AG04450 (cell line): ENCODE results near the gene GPR137. TPM values are rescaled to one million over a fixed set of nuclear protein-coding genes. Genes with fewer than 3 reads are reported as not detected.
A peak's percentile ranks its signal among the peaks of the same experiment; 100 is the strongest.

Experiments
- CTCF ChIA-PET: fragments of 300-600, 350-600 bp; formaldehyde crosslinking; extraction: SDS; loops from one replicate; lab custom pipeline; 2022; ENCODE audit warnings: antibody characterized with exemption, inconsistent platforms; lab: Charles Lee
- POLR2A ChIA-PET: fragments of 350-600 bp; formaldehyde crosslinking; extraction: SDS; loops from one replicate; lab custom pipeline; 2021; ENCODE audit warnings: antibody characterized with exemption, inconsistent platforms; lab: Yijun Ruan, JAX
- DNase-seq: peaks from one replicate; pipeline ENCODE4 v3.0.0-alpha.2; 2011; ENCODE audit warnings: low read depth, low spot score
- H3K27ac ChIP-seq: one replicate; pipeline ENCODE4 v1.5.1; 2012; ENCODE audit warnings: low read depth, low read length, control low read depth
- H3K27me3 ChIP-seq: one replicate; pipeline ENCODE4 v1.6.0; 2012; ENCODE audit warnings: low read length; ENCODE audit not compliant: control insufficient read depth, insufficient read depth
- H3K4me3 ChIP-seq: 2 replicates; pipeline ENCODE4 v1.5.1; 2011; ENCODE audit warnings: mild to moderate bottlenecking, low read depth, low read length, control low read depth
- H3K9me3 ChIP-seq: 2 replicates; pipeline ENCODE4 v1.5.1; 2012; ENCODE audit warnings: low read length; ENCODE audit not compliant: control insufficient read depth, insufficient read depth
- CTCF ChIP-seq: IDR thresholded peaks from 2 replicates; pipeline ENCODE4 v1.5.1; 2011; ENCODE audit warnings: low read depth, low read length, control low read depth, inconsistent platforms
- polyA plus RNA-seq: library from polyadenylated mRNA; depleted of rRNA; stranded (reverse); fragments of >200 nt; gene quantifications from 2 replicates; pipeline ENCODE4 v1.2.3, GENCODE V29; 2011

GPR137 gene
- polyA plus RNA-seq, 1 experiment: 12.4 TPM

DNA sequence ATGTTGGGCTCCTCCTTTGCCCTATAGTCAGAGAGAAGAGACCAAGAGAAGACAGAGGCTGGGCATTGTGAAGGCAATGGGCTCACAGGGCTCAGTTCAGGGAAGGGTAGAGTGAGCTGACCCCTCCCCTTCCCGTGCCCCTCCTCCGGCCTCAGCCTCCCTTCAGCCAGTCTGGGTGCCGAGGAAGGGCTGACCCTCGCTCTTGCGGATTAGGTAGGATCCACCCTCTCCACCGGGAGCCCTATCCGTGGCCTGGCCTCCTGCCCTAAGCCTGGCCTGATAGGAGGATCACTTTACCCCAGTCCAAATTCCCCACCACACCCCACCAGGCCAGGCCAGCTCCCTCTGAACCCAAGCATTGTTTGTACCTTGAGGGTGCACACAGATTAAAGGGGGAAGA, 37.1 kb upstream of the GPR137 start:
- Histone ChIP-seq H3K4me3 (no peak overlapping the region), H3K27ac (no peak overlapping the region), H3K27me3 (no peaks in the 10 kb centered on the region), H3K9me3 (no peaks in the 10 kb centered on the region)
- POLR2A ChIA-PET: no interaction called here
- CTCF ChIA-PET: no interaction called here
- no peak for DNase-seq
- TF ChIP-seq CTCF: no peak

DNA sequence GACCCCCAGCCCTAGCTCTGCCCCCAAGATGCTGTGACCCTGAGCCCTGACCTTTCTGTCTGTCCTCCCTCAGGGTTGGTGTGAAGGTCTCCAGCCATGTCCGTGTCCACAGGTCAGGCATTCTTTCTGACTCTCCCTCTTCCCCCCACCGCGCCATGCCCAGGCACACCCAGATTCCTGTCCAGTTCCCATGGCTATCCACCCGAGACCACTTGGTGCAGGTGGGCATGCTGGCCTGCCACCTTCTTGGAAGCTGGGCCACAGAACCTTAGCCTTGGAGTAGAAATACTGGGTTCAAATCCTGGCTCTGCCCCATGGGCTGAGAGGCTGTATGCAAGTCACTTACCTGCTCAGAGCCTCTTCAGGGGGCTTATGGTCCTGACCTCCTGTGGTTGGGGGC, 36.6 kb upstream of the GPR137 start:
- Histone ChIP-seq H3K4me3 (no peak overlapping the region), H3K9me3 (no peaks in the 10 kb centered on the region), H3K27ac (no peak overlapping the region), H3K27me3 (no peaks in the 10 kb centered on the region)
- no peak for DNase-seq
- POLR2A ChIA-PET: no interaction called here
- no peak for TF ChIP-seq CTCF
- CTCF ChIA-PET: interaction anchor here (2.2 to 3.9 kb wide), 4 partner anchors 15 to 83 kb away, joined by 7 to 50 read pairs (median 17); partner anchors contain the start of gene CATSPERZ

- Histone ChIP-seq H3K4me3 (no peak overlapping the region), H3K27me3 (no peaks in the 10 kb centered on the region), H3K9me3 (no peaks in the 10 kb centered on the region), H3K27ac (no peak overlapping the region)
- no peak for DNase-seq
- ChIA-PET POLR2A (interaction anchor here (0.6 to 1.7 kb wide), 3 partner anchors 59 to 673 kb away, joined by 3 to 4 read pairs (median 4); partner anchors contain the start of genes PRDX5 and TRMT112), CTCF (interaction anchor here (1.6 to 3.9 kb wide), 7 partner anchors 15 to 105 kb away, joined by 5 to 50 read pairs (median 12); partner anchors contain the start of gene CATSPERZ)
- TF ChIP-seq CTCF: no peak
These were observed 35.9 kb upstream of the GPR137 start for GRCh38 chr11:64249563-64250414.

DNA sequence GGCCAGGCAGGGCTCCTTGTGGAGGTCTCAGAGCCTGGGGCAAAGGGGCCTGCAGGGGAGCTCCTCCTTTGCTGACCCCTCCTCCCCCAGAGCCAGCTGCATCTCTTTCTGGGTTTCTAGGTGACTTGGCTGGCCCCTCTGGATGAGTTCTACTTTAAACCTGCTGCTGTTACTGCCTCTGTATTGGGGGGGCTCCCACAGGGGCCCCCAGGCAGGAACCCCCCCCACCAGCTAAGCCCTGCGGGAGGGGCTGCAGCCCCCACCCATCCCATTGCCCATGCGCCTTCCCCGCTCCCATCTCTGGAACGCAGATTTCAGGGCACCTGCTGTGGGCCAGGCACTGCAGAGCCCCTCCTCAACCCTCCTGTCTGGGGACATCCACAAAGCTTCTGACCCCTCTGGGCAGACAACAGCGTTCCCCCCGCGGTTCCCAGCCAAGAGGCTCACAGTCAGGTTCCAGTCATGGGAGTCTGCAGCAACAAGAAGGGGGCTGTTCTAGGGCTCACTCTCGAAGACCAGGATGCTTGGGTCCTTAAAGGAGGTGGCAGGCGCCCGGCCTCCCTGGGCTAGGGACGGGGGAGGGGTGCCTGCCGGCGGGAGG, 35.1 kb upstream of the GPR137 start:
- Histone ChIP-seq H3K4me3 (peak overlapping the region; percentile 69), H3K27ac (no peak overlapping the region), H3K9me3 (no peaks in the 10 kb centered on the region), H3K27me3 (no peaks in the 10 kb centered on the region)
- DNase-seq: no peak
- POLR2A ChIA-PET: interaction anchor here (0.6 to 1.7 kb wide), 3 partner anchors 59 to 672 kb away, joined by 3 to 4 read pairs (median 4); partner anchors contain the start of genes PRDX5 and TRMT112
- CTCF ChIA-PET: interaction anchor here (0.9 to 3.9 kb wide), 11 partner anchors 10 to 105 kb away, joined by 3 to 50 read pairs (median 7); partner anchors contain the start of gene CATSPERZ
- TF ChIP-seq CTCF: no peak
